Dermis blood vessel endothelial cell (primary cell): Measurements from ENCODE around the gene SIT1. TPM values are rescaled to one million over a fixed set of nuclear protein-coding genes. Genes with fewer than 3 reads are reported as not detected.

ENCODE experiments used
- DNase-seq: peaks from one replicate; pipeline ENCODE4 v3.0.0; 2010
- total RNA-seq: library from RNA; depleted of rRNA; stranded (reverse); fragments of >200 nt; gene quantifications from 2 replicates; pipeline ENCODE4 v1.2.3, GENCODE V29; 2014

The SIT1 gene
- total RNA-seq, 1 donor from 2014 or later = not detected

- no peak for DNase-seq
Measured at GRCh38 chr9:35682520-35683315, 32.0 kb upstream of the SIT1 start.

GRCh38 chr9:35682051-35682450, 31.3 kb upstream of the SIT1 start:
- no peak for DNase-seq

GRCh38 chr9:35681341-35682002, 30.7 kb upstream of the SIT1 start:
- no peak for DNase-seq

- no peak for DNase-seq
Measured at GRCh38 chr9:35680331-35681105, 29.8 kb upstream of the SIT1 start.

- DNase-seq = no peak
Measured at GRCh38 chr9:35679766-35680330, 29.1 kb upstream of the SIT1 start.

GRCh38 chr9:35679091-35679490, 28.4 kb upstream of the SIT1 start:
- DNase-seq = no peak

- peak; percentile 41 for DNase-seq
Measured at GRCh38 chr9:35675732-35676392, 25.1 kb upstream of the SIT1 start.

GRCh38 chr9:35675204-35675603, 24.5 kb upstream of the SIT1 start:
- no peak for DNase-seq

- DNase-seq = no peak
Measured at GRCh38 chr9:35674025-35674361, 23.3 kb upstream of the SIT1 start.

GRCh38 chr9:35673132-35674024, 22.6 kb upstream of the SIT1 start, which contains the start of gene CA9:
Gene CA9, plus strand, starts transcription at chr9:35673928. Its CDS starts 32 bp downstream, at chr9:35673960.
- DNase-seq = no peak

- no peak for DNase-seq
Measured at GRCh38 chr9:35669331-35670145, 18.8 kb upstream of the SIT1 start.

GRCh38 chr9:35667939-35668338, 17.2 kb upstream of the SIT1 start:
- no peak for DNase-seq

- DNase-seq = no peak
Measured at GRCh38 chr9:35666549-35666948, 15.8 kb upstream of the SIT1 start.

- no peak for DNase-seq
Measured at GRCh38 chr9:35666045-35666444, 15.3 kb upstream of the SIT1 start.

- no peak for DNase-seq
Measured at GRCh38 chr9:35665471-35665818, 14.7 kb upstream of the SIT1 start.

GRCh38 chr9:35664531-35665470, 14.1 kb upstream of the SIT1 start, which contains the start of gene ARHGEF39:
Gene ARHGEF39, minus strand, starts transcription at chr9:35665195. Its CDS starts 26 bp downstream, at chr9:35665169.
- peak; percentile 81 for DNase-seq

GRCh38 chr9:35662437-35662836, 11.7 kb upstream of the SIT1 start:
- no peak for DNase-seq

GRCh38 chr9:35661756-35662350, 11.1 kb upstream of the SIT1 start:
- no peak for DNase-seq

- peak; percentile 30 for DNase-seq
Measured at GRCh38 chr9:35660966-35661415, 10.3 kb upstream of the SIT1 start.
